ENCODE data around the gene ABCA4. TPM values are rescaled to one million over a fixed set of nuclear protein-coding genes. Genes with fewer than 3 reads are reported as not detected.

ABCA4 gene
- total RNA-seq, 2 experiments from 2014 or later = not detected

DNA sequence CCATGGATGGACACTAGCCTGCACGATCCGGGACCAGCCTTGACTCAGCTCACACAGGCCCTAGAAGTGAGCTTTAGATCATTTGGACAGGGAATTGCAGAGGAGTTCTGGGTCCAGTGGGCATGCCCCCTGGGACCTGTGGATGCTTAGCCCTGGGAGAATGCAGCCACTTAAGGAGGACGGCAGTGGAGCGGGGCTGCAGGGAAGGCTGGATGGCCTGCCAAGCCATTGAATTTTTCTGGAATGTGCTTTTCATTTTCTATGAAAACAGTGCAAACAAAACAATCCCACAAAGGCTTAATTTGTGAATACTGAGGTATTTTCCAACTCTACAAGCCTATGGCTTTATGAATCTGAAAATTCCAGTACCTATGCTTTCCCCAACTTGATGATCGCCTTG is 131.3 kb downstream of the ABCA4 start:
- no peak for DNase-seq
- CTCF ChIA-PET = interaction anchor here (0.9 kb wide), 1 partner anchor 14 kb away, joined by 3 read pairs; no protein-coding TSS in a partner anchor
- H3K4me3 Mint-ChIP-seq = no peak overlapping the region
- H3K9me3 Mint-ChIP-seq (ENCODE audit: insufficient read depth) = no peaks in the 10 kb centered on the region
- no peak overlapping the region for H3K27ac Mint-ChIP-seq
- H3K36me3 Mint-ChIP-seq (ENCODE audit: low read depth) = no peaks in the 10 kb centered on the region
- H3K4me1 Mint-ChIP-seq (ENCODE audit: low read depth) = no peaks in the 10 kb centered on the region
- no peak for ATAC-seq
- POLR2A ChIA-PET = no interaction called here
- H3K27me3 Mint-ChIP-seq (ENCODE audit: low read depth) = peaks cover 27% of the 10 kb centered on the region

DNA sequence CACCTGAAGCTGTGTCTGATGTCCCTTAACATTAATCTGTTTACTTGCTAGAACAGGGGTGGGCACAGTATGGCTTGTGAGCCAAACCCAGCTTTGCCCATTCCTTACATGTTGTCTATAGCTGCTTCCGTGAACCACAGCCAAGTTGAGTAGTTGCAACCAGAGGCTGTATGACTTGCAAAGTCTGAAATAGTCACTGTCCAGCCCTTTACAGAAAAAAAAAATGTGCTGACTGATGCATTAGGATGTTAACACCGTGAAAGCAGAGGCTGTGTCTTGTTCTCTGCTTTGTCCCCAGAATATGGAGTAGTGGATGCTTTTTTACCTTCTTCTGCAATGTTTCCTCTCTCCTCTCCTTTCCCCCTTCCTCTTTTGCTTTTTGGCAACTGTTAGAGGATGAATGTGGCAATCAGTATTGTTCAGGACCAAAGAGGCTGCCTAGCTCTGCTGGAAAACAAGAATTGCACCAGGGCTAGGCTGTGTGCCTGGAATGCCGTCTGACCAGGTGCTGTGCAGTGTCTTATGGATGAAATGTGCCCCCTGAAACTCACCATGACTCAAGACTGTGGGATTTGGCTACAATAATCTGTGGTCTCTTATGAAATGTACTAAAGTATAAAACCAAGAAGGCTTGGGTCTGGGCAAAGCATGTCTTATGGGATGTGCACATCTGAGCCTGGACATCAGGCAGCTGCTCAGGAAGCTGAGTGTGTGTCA is 132.2 kb downstream of the ABCA4 start:
- Mint-ChIP-seq H3K4me1 (ENCODE audit: low read depth) (no peaks in the 10 kb centered on the region), H3K27ac (no peak overlapping the region), H3K9me3 (ENCODE audit: insufficient read depth) (no peaks in the 10 kb centered on the region), H3K36me3 (ENCODE audit: low read depth) (no peaks in the 10 kb centered on the region), H3K27me3 (ENCODE audit: low read depth) (peaks cover 32% of the 10 kb centered on the region), H3K4me3 (no peak overlapping the region)
- DNase-seq (no peak), ATAC-seq (no peak)
- POLR2A ChIA-PET = interaction anchor here (0.5 kb wide), 1 partner anchor 75 kb away, joined by 3 read pairs; no protein-coding TSS in a partner anchor
- CTCF ChIA-PET = interaction anchor here (0.6 to 0.9 kb wide), 2 partner anchors 8 to 13 kb away, joined by 3 to 4 read pairs; no protein-coding TSS in a partner anchor

DNA sequence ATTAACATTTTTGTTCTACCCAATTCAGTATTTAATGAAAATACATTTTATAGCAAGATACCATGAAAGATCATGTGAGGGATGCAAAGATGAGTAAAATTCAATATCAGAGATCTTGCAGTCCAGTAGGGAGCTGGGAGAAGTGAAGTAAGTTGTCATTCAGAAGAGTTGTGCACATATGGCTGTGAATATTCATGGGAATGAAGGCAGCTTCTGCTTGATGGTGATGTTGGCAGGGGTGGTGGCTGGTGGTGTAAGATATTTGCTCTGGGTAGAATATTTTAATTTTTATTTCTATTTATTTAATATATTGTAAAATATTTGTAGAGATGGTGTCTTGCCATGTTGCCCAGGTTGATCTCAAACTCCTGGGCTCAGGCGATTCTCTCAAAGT is 139.7 kb downstream of the ABCA4 start:
- Mint-ChIP-seq H3K27ac (no peak overlapping the region), H3K36me3 (ENCODE audit: low read depth) (no peaks in the 10 kb centered on the region), H3K9me3 (ENCODE audit: insufficient read depth) (no peaks in the 10 kb centered on the region), H3K27me3 (ENCODE audit: low read depth) (peaks cover 10% of the 10 kb centered on the region), H3K4me1 (ENCODE audit: low read depth) (no peaks in the 10 kb centered on the region), H3K4me3 (no peak overlapping the region)
- ATAC-seq = no peak
- DNase-seq = no peak
- POLR2A ChIA-PET = no interaction called here
- CTCF ChIA-PET = interaction anchor here (1.3 to 1.5 kb wide), 3 partner anchors 7 to 58 kb away, joined by 3 to 5 read pairs (median 4); no protein-coding TSS in a partner anchor

DNA sequence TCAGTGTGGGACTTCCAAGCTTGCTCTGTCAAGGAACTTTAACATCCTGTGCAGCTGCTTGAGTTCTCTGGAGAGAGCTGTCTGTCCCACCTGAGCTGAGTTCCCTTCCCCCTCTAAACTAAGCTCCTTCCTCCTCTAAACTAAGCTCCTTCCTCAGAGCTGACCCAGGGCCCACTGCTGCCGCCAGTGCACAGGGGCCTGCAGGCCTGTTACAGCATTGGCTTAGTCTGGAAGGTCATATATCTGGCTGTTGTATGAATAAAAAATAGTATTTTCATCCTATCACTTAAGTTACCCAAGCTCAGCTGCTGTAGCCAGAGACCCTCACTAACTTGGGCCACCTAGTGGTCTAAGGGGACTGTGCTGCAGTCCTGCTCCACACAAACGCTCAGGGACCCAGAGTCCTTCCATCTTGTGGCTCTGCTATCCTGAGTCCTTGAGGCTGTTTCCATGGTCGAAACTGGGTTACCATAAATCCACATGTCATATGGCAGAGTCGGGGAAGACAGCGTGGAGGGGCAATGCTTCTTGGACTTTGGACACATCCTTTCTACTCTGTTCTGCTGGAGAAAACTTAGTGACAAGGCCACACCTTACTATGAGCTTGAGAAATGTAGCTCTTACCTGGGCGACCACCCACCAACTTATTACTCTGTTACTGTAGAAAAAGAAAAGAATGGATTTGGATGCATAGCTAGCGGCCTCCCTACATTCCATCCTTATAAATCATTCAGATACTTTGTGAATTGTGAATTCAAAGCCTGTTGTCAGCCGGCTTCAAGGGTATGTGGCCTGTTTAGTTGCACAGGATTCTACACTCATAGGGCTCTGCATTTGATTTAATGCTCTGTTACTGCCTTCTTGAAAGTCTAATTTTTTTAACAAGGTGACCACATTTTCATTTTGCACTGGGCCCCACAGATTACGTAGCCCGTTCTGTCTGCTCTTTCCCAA is 140.4 kb downstream of the ABCA4 start:
- H3K27me3 Mint-ChIP-seq (ENCODE audit: low read depth) = peaks cover 9% of the 10 kb centered on the region
- no peak overlapping the region for H3K4me3 Mint-ChIP-seq
- H3K4me1 Mint-ChIP-seq (ENCODE audit: low read depth) = no peaks in the 10 kb centered on the region
- ATAC-seq (no peak), DNase-seq (no peak)
- H3K36me3 Mint-ChIP-seq (ENCODE audit: low read depth) = no peaks in the 10 kb centered on the region
- ChIA-PET POLR2A (no interaction called here), CTCF (interaction anchor here (0.6 to 1.5 kb wide), 4 partner anchors 8 to 433 kb away, joined by 3 to 5 read pairs (median 4); no protein-coding TSS in a partner anchor)
- no peaks in the 10 kb centered on the region for H3K9me3 Mint-ChIP-seq (ENCODE audit: insufficient read depth)
- no peak overlapping the region for H3K27ac Mint-ChIP-seq

DNA sequence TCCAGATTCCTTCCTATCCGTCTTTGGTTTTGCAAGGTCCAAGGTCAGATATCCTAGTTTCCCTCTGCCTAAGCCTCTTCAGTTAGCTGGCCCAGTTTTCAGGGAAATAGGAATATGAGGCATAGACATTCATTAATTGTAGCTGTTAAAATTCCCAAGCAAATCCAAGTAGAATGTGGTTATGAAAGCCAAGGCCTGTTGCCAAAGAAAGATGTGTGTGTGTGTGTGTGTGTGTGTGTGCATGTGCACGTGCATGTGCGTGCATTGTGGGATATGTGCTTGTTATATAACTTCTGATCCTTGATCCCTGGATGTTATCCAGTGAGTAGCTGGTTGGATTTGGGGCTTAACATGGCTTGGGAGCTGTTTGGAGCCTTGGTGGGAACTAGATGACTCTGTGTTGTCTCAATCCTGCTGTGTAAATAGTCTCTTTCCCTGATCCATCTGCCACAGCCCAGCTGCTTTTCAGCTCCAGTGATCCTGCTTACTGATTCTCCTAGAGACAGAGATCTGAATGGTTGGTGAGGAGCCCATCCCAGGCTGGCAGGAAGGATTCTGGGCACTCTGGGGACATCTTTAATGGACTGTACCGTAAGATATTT is 141.1 kb downstream of the ABCA4 start:
- ATAC-seq (no peak), DNase-seq (no peak)
- Mint-ChIP-seq H3K4me1 (ENCODE audit: low read depth) (no peaks in the 10 kb centered on the region), H3K4me3 (no peak overlapping the region), H3K9me3 (ENCODE audit: insufficient read depth) (no peaks in the 10 kb centered on the region), H3K27me3 (ENCODE audit: low read depth) (peaks cover 8% of the 10 kb centered on the region), H3K27ac (no peak overlapping the region), H3K36me3 (ENCODE audit: low read depth) (no peaks in the 10 kb centered on the region)
- POLR2A ChIA-PET = no interaction called here
- CTCF ChIA-PET = interaction anchor here (1.3 to 1.4 kb wide), 2 partner anchors 9 to 14 kb away, joined by 3 to 4 read pairs; no protein-coding TSS in a partner anchor

DNA sequence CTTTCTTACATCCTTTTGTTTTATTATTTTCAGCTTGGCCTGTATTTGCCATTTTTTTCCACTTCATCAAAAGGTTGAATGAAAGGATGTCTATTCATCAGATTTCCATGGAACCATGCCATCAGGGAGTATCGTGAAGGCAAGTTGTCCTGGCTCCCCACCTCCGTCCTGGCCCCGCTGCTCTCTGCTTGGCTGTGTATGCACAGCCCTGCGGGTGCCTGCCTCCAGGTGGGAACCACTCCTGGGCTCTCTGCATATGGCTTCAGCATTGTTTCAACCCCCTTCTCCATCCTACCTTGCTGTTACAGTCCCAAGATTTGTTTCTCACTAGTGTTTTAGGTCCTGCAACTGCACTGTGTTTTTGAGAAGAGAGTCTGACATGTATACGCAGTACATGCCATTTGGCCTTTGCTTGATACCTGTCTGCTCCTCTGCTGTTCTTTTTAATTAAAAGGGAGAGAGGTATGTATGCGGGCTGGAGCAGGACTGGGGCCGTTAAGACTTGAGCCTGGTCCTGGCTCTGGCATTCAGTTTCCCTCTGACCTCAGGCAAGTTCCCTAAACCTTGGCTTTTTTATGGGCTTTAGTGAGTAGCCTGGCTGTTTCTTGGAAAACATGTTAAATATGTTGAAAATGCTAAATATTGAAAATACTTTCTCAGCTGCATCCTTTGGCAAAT is 141.8 kb downstream of the ABCA4 start:
- ChIA-PET POLR2A (no interaction called here), CTCF (no interaction called here)
- H3K27ac Mint-ChIP-seq = no peak overlapping the region
- no peaks in the 10 kb centered on the region for H3K9me3 Mint-ChIP-seq (ENCODE audit: insufficient read depth)
- H3K27me3 Mint-ChIP-seq (ENCODE audit: low read depth) = peaks cover 3% of the 10 kb centered on the region
- H3K4me3 Mint-ChIP-seq = no peak overlapping the region
- ATAC-seq (no peak), DNase-seq (no peak)
- H3K36me3 Mint-ChIP-seq (ENCODE audit: low read depth) = no peaks in the 10 kb centered on the region
- no peaks in the 10 kb centered on the region for H3K4me1 Mint-ChIP-seq (ENCODE audit: low read depth)

DNA sequence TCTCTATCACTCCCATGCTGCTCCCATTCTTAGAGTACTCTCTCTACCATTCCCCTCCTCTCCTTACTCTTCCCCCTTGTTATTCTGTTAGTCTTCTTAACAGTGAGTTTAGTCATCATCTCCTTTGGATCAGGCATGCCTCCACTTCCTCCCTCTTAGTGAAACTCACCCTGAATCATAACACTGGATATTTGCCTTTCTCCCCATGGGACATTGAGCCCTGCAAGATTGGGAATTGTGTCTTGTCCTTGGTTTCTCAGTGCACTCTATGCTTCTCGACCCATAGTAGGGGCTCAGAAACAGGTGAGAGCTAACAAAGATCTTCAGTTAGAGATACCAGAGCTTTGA is 143.4 kb downstream of the ABCA4 start:
- POLR2A ChIA-PET = no interaction called here
- ATAC-seq = no peak
- no peaks in the 10 kb centered on the region for H3K4me1 Mint-ChIP-seq (ENCODE audit: low read depth)

DNA sequence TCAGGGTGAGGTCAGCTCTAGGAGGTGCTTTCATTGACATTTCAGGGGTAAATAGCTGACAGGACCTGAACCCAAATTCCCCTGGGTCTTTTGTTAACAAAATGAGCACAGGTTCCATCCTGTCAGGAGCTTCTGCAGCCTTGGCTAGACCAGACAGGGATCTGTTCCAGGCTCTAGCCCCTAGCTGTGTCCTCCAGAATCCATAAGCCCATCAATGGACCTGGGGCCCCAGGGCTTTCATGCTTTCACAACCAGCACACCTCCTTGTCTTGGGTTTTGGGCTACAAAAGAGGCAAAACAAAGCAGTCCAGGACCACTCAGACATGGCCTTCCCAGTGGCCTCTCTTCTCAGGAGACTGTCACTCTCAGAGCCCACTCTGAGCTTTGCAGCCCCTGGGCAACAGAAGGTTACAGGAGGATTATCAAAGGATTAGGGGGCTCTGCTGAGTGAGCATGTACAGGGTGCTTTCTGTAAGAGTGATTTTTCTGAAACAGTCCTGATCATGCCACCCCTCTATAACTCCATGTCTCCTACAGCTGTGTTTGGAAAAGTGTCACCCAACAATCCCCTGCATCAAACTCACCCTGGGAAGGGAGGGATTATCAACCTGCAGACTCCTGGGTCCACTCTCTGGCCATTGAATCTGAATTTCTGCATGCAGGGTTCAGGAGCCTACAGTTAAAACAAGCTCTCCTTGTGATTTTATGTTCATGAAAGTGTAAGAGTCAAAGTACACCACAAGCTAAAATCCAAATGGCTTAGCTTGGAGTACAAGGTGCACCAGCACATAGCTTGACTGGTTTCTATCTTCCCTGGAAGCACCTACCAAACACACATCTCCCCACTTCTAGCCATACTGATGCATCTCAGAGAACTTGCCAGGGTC is 144.0 kb downstream of the ABCA4 start:
- no peaks in the 10 kb centered on the region for H3K4me1 Mint-ChIP-seq (ENCODE audit: low read depth)
- POLR2A ChIA-PET = no interaction called here
- CTCF ChIA-PET = no interaction called here
- no peak for ATAC-seq
- DNase-seq = no peak
- H3K36me3 Mint-ChIP-seq (ENCODE audit: low read depth) = no peaks in the 10 kb centered on the region
- H3K27me3 Mint-ChIP-seq (ENCODE audit: low read depth) = no peaks in the 10 kb centered on the region
- H3K9me3 Mint-ChIP-seq (ENCODE audit: insufficient read depth) = no peaks in the 10 kb centered on the region
- no peak overlapping the region for H3K27ac Mint-ChIP-seq
- no peak overlapping the region for H3K4me3 Mint-ChIP-seq

More for the DNA sequence above, 143.4 kb downstream of the ABCA4 start:
- DNase-seq = no peak
- no peak overlapping the region for H3K27ac Mint-ChIP-seq
- no peaks in the 10 kb centered on the region for H3K9me3 Mint-ChIP-seq (ENCODE audit: insufficient read depth)
- CTCF ChIA-PET = no interaction called here
- H3K36me3 Mint-ChIP-seq (ENCODE audit: low read depth) = no peaks in the 10 kb centered on the region
- H3K4me3 Mint-ChIP-seq = no peak overlapping the region
- H3K27me3 Mint-ChIP-seq (ENCODE audit: low read depth) = no peaks in the 10 kb centered on the region

DNA sequence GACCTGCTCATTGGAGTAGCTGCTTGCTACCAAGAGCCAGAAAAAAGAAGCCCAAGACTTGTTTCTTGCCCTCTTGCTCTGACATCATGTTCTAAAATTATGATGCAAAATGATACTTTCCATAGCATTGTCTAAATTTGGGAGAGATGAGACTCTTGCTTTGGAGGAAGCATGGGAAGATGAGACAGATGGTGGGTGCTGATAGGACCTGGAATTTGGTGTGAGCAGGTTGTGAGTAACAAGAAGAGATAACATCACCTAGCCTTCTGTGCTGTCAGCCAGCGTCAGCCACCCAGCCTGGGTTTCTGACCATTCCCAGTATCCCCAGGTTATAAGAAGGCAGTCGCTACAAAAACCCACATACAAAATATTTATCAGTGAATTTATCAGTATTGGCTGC is 144.7 kb downstream of the ABCA4 start:
- Mint-ChIP-seq H3K9me3 (ENCODE audit: insufficient read depth) (no peaks in the 10 kb centered on the region), H3K4me1 (ENCODE audit: low read depth) (no peaks in the 10 kb centered on the region), H3K36me3 (ENCODE audit: low read depth) (no peaks in the 10 kb centered on the region), H3K27me3 (ENCODE audit: low read depth) (peaks cover 2% of the 10 kb centered on the region), H3K27ac (no peak overlapping the region), H3K4me3 (no peak overlapping the region)
- ChIA-PET CTCF (no interaction called here), POLR2A (no interaction called here)
- no peak for DNase-seq
- no peak for ATAC-seq

DNA sequence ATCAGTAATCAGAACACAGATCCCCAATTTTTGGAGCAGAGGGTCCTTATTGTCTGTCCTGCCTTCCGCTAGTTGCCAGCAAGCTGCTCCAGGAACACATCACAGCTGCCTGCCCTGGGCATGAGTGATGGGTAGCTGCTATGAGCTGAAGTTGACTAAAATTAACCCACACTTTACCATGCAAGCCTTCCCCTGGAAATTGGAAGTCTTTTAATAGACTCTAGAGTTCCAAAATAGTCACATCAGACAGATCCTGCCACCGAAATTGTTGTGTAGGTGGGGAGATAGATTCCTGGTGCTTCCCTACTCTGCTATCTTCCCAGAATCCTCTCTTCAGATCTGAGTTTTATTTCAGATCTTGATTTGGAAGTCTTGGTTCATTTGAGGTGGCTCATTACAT is 148.6 kb downstream of the ABCA4 start:
- DNase-seq = no peak
- Mint-ChIP-seq H3K4me1 (ENCODE audit: low read depth) (no peaks in the 10 kb centered on the region), H3K27me3 (ENCODE audit: low read depth) (peaks cover 2% of the 10 kb centered on the region), H3K36me3 (ENCODE audit: low read depth) (no peaks in the 10 kb centered on the region), H3K9me3 (ENCODE audit: insufficient read depth) (no peaks in the 10 kb centered on the region), H3K4me3 (no peak overlapping the region), H3K27ac (no peak overlapping the region)
- ATAC-seq = no peak
- CTCF ChIA-PET = no interaction called here
- POLR2A ChIA-PET = no interaction called here

DNA sequence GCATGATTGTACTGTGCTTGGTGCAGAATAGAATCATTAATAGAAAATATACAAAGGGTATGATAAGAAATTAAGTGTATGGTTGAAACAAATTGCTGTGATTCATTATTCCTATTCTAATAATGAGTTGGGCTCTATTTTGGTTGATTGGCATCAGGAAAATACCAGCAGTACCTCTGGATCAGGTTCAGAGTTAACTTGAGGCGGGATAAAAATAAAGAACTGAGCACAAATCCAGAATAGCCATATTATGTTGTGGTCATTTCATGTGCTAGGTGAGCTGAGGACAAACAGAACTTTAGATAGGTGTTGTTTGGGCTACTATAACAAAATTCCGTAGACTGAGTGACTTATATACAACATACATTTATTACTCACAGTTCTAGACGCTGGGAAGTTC is 151.1 kb downstream of the ABCA4 start:
- H3K4me3 Mint-ChIP-seq = no peak overlapping the region
- no peak overlapping the region for H3K27ac Mint-ChIP-seq
- H3K27me3 Mint-ChIP-seq (ENCODE audit: low read depth) = peaks cover 2% of the 10 kb centered on the region
- DNase-seq (no peak), ATAC-seq (no peak)
- ChIA-PET CTCF (no interaction called here), POLR2A (no interaction called here)
- H3K36me3 Mint-ChIP-seq (ENCODE audit: low read depth) = no peaks in the 10 kb centered on the region
- H3K4me1 Mint-ChIP-seq (ENCODE audit: low read depth) = no peaks in the 10 kb centered on the region
- H3K9me3 Mint-ChIP-seq (ENCODE audit: insufficient read depth) = no peaks in the 10 kb centered on the region
